ENCODE measurements around the gene MTTP.

The MTTP gene

GRCh38 chr4:99670409-99671073 is 95.9 kb downstream of the MTTP start:
- no peak for DNase-seq (ENCODE audit: low read depth in 2 of 2)
